Activated T-cell treated with anti-CD3 and anti-CD28 coated beads, Interleukin-2, amount 50 U/mL, for 72 hours (primary cell): ENCODE measurements around the gene HOXD8. TPM values are rescaled to one million over a fixed set of nuclear protein-coding genes. Genes with fewer than 3 reads are reported as not detected.

Experiments
- ATAC-seq, 2 donors: fragments of 150-1000 bp; cut with Tn5 transposase; replicated peaks in 1 of 2; 2 replicates each; pipeline ENCODE4 v1.10.0; 2021; ENCODE audit warnings: moderate library complexity in 2 of 2, mild to moderate bottlenecking in 1 of 2
- DNase-seq, 2 donors: peaks; one replicate each; pipeline ENCODE4 v3.0.0; 2021 to 2022; ENCODE audit warnings: mixed read lengths in 1 of 2
- H3K27ac Mint-ChIP-seq: one replicate; pipeline ENCODE4 v1.8.0; 2022; ENCODE audit warnings: mild to moderate bottlenecking, moderate library complexity, mixed read lengths
- H3K27me3 Mint-ChIP-seq: one replicate; pipeline ENCODE4 v1.8.0; 2022; ENCODE audit warnings: low read depth, mixed read lengths
- H3K36me3 Mint-ChIP-seq, 2 donors: one replicate each; pipeline ENCODE4 v1.8.0; 2022; ENCODE audit warnings: mixed read lengths in 2 of 2, mild to moderate bottlenecking in 1 of 2; ENCODE audit not compliant: insufficient read depth in 2 of 2
- H3K4me1 Mint-ChIP-seq: one replicate; pipeline ENCODE4 v1.8.0; 2022; ENCODE audit warnings: low read depth, mixed read lengths
- H3K4me3 Mint-ChIP-seq, 2 donors: one replicate each; pipeline ENCODE4 v1.8.0; 2022; ENCODE audit warnings: mild to moderate bottlenecking in 2 of 2, mixed read lengths in 2 of 2, moderate library complexity in 2 of 2
- H3K9me3 Mint-ChIP-seq, 2 donors: one replicate each; pipeline ENCODE4 v1.8.0; 2022; ENCODE audit warnings: mixed read lengths in 2 of 2
- total RNA-seq, 2 donors: library from RNA; stranded (reverse); gene quantifications; one replicate each; pipeline ENCODE4 v1.2.3, GENCODE V29; 2022

The HOXD8 gene
- total RNA-seq, 2 donors from 2014 or later = not detected

GRCh38 chr2:176120364-176121189 lies 8.9 kb upstream of the HOXD8 start:
- peaks cover 81% of the 10 kb centered on the region for H3K27me3 Mint-ChIP-seq
- no peak for ATAC-seq
- H3K4me1 Mint-ChIP-seq = peaks cover 11% of the 10 kb centered on the region
- no peak for DNase-seq
- peaks cover 0 to 2% of the 10 kb centered on the region in 2 donors for H3K9me3 Mint-ChIP-seq
- no peak overlapping the region for H3K27ac Mint-ChIP-seq
- H3K36me3 Mint-ChIP-seq = peaks cover 4% of the 10 kb centered on the region in 2 donors
- H3K4me3 Mint-ChIP-seq = no peak overlapping the region

GRCh38 chr2:176121190-176122051 lies 8.1 kb upstream of the HOXD8 start:
- Mint-ChIP-seq H3K9me3 (peaks cover 0 to 2% of the 10 kb centered on the region in 2 donors), H3K36me3 (peaks cover 4% of the 10 kb centered on the region in 2 donors), H3K4me3 (peak overlapping the region in 1 of 2 donors; percentile 32), H3K27ac (no peak overlapping the region), H3K27me3 (peaks cover 82% of the 10 kb centered on the region), H3K4me1 (peaks cover 11% of the 10 kb centered on the region)
- DNase-seq = no peak
- ATAC-seq = no peak

DNA sequence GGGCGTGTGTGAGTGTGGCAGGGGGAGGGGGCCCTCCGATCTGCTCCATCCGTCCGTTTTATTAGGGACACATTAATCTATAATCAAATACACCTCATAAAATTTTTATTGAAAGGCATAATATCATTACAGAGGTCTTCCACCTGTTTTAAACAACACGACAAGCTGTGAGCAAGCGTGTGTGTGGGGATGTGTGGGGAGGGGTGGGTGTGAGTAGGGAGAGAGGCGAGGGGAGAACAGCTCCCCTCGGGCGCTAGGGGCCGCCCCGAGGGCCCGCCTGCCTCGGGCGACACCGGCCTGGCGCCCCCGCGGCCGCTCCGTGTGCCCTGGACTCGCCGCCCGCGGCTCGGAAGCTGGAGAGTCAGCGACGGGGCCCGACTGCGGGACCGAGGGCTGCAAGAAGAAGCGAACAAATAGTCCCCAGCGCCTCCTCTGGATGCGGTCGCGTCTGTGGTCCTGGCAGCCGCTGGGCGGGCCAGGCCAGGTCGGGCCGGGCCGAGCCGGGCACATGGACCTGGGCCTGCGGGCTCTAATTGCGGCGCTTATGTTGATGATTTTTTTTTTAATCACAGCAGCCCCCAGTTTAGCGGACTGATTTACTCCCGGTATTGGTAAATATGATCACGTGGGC lies 7.3 kb upstream of the HOXD8 start:
- H3K9me3 Mint-ChIP-seq = peaks cover 0 to 2% of the 10 kb centered on the region in 2 donors

DNA sequence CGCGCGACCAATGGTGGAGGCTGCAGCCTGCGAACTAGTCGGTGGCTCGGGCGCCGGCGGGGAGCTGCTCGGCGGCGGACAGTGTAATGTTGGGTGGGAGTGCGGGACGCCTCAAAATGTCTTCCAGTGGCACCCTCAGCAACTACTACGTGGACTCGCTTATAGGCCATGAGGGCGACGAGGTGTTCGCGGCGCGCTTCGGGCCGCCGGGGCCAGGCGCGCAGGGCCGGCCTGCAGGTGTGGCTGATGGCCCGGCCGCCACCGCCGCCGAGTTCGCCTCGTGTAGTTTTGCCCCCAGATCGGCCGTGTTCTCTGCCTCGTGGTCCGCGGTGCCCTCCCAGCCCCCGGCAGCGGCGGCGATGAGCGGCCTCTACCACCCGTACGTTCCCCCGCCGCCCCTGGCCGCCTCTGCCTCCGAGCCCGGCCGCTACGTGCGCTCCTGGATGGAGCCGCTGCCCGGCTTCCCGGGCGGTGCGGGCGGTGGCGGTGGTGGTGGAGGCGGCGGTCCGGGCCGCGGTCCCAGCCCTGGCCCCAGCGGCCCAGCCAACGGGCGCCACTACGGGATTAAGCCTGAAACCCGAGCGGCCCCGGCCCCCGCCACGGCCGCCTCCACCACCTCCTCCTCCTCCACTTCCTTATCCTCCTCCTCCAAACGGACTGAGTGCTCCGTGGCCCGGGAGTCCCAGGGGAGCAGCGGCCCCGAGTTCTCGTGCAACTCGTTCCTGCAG lies 6.7 kb upstream of the HOXD8 start, which contains the start of gene HOXD9:
HOXD9 (plus strand) TSS at position 37 of the 728 bp plus-strand sequence; CDS start at position 87, 50 bp downstream.
- H3K27ac Mint-ChIP-seq = no peak within 1 kb of the TSS
- peak within 1 kb of the TSS; percentile 69 to 74 for H3K4me3 Mint-ChIP-seq
- peaks cover 82% of the 10 kb centered on the region for H3K27me3 Mint-ChIP-seq
- ATAC-seq (peak; percentile 45 to 64), DNase-seq (peak in 1 of 2 donors; percentile 38)
- H3K36me3 Mint-ChIP-seq = peaks cover 4% of the 10 kb centered on the region in 2 donors
- peaks cover 21% of the 10 kb centered on the region for H3K4me1 Mint-ChIP-seq
- H3K9me3 Mint-ChIP-seq = peaks cover 0 to 2% of the 10 kb centered on the region in 2 donors

More for the DNA sequence above, 7.3 kb upstream of the HOXD8 start:
- H3K27ac Mint-ChIP-seq = no peak overlapping the region
- no peak for DNase-seq
- peak overlapping the region; percentile 69 to 74 for H3K4me3 Mint-ChIP-seq
- H3K4me1 Mint-ChIP-seq = peaks cover 14% of the 10 kb centered on the region
- ATAC-seq = peak; percentile 17 to 44
- peaks cover 4% of the 10 kb centered on the region in 2 donors for H3K36me3 Mint-ChIP-seq
- H3K27me3 Mint-ChIP-seq = peaks cover 82% of the 10 kb centered on the region

GRCh38 chr2:176123411-176124109 lies 5.9 kb upstream of the HOXD8 start:
- peaks cover 1 to 4% of the 10 kb centered on the region in 2 donors for H3K36me3 Mint-ChIP-seq
- peaks cover 82% of the 10 kb centered on the region for H3K27me3 Mint-ChIP-seq
- H3K27ac Mint-ChIP-seq = no peak overlapping the region
- peaks cover 0 to 2% of the 10 kb centered on the region in 2 donors for H3K9me3 Mint-ChIP-seq
- H3K4me3 Mint-ChIP-seq = peak overlapping the region; percentile 15 to 50
- no peak for ATAC-seq
- DNase-seq = no peak
- H3K4me1 Mint-ChIP-seq = peaks cover 23% of the 10 kb centered on the region

DNA sequence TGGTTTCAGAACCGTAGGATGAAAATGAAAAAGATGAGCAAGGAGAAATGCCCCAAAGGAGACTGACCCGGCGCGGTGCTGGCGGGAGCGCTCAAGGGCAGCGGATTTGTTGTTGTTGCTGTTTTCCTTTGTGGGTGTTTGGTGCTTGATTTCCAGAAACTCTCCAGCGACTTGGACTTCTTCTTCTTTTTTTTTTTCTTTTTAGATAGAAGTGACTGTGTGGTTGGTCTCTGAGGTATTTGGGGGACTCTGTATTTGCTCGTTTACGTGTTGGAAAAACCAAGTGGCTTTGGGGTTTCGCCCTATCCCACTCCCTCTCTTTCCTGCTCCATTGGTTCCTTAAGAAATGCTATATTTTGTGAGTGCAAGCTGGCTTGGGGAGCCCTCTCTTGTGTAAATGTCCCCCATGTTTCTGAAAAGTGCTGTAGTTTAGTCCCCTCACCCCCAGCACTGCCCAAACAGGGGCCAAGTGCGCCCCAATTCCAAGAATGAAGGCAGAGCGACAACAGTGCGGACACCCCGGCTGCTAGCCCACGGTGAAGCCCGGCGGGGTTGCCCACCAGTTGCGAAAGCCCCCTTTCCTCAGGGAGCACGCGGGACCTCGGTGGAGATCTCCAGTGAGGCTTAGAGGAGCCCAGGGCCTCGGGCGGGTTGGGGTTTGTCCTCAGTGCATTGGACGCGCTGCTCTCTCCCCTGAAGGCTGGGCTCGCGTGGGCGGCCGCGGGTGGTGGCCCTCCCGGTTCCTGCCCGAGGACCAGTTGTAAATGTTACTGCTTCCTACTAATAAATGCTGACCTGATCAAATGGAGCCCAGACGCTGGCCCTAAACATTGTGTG lies 5.2 kb upstream of the HOXD8 start:
- Mint-ChIP-seq H3K4me3 (peak overlapping the region; percentile 10 to 50), H3K27me3 (peaks cover 81% of the 10 kb centered on the region), H3K4me1 (peaks cover 26% of the 10 kb centered on the region), H3K36me3 (peaks cover 0 to 2% of the 10 kb centered on the region in 2 donors), H3K9me3 (no peaks in the 10 kb centered on the region), H3K27ac (no peak overlapping the region)
- no peak for ATAC-seq
- no peak for DNase-seq

DNA sequence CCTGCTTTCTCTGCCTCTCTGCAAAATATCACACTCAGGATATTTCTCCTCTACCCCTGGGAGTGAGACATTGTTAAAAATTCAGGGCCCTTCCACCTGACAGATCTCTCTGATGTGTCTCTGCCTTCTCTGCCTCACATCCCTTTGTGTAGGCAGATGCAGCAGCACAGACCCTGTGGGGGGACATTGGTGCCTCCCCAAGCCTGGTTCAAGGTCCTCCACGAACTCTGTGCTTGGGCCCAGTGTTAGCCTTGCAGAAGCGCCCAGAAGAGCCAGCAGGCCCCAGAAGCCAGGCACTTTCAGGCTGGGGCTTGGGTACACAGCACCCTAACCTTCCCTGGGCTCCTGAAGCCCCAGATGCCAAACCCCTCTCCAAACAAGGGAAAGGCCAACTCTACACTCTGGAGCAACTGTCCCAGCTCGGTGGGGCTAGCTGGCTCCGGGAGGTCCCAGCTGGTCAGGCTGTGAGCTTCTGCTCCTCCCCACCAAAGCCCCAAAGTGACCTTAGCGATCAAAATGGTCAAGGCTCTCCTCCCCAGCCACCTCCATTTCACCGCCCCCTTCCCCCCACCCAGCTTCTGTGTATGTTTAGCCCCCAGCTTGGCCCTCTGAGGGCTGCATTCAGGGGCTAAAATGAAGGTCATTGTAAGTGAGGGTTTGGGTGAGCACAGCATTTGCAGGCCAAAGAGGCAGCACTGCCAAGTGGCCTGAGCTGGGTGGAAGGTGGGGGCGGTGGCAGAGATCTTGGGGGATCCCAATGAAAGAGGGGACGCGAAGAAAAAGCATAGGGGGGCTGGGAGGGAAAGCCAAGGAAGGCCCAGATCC lies 4.3 kb upstream of the HOXD8 start:
- H3K36me3 Mint-ChIP-seq = peaks cover 0 to 2% of the 10 kb centered on the region in 2 donors
- DNase-seq = no peak
- H3K4me3 Mint-ChIP-seq = no peak overlapping the region
- no peak overlapping the region for H3K27ac Mint-ChIP-seq
- no peak for ATAC-seq
- H3K9me3 Mint-ChIP-seq = no peaks in the 10 kb centered on the region
- peaks cover 27% of the 10 kb centered on the region for H3K4me1 Mint-ChIP-seq
- H3K27me3 Mint-ChIP-seq = peaks cover 73% of the 10 kb centered on the region

DNA sequence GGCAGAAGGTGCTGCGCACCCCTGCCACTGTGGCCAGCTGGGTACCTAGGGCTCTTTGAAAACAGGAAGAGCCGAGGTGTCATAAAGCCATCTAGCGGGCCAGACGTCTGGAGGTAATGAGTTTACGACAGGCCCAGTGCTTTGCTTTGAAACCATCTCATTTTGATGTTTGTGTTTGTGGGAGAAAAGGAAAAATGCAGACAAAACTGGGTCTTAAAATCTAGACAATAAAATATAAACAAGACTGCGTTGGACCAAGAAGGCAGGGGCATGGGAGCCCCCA lies 3.8 kb upstream of the HOXD8 start:
- Mint-ChIP-seq H3K36me3 (peaks cover 0 to 2% of the 10 kb centered on the region in 2 donors), H3K4me3 (no peak overlapping the region), H3K9me3 (no peaks in the 10 kb centered on the region), H3K4me1 (peaks cover 29% of the 10 kb centered on the region), H3K27ac (no peak overlapping the region), H3K27me3 (peaks cover 68% of the 10 kb centered on the region)
- DNase-seq (no peak), ATAC-seq (no peak)

DNA sequence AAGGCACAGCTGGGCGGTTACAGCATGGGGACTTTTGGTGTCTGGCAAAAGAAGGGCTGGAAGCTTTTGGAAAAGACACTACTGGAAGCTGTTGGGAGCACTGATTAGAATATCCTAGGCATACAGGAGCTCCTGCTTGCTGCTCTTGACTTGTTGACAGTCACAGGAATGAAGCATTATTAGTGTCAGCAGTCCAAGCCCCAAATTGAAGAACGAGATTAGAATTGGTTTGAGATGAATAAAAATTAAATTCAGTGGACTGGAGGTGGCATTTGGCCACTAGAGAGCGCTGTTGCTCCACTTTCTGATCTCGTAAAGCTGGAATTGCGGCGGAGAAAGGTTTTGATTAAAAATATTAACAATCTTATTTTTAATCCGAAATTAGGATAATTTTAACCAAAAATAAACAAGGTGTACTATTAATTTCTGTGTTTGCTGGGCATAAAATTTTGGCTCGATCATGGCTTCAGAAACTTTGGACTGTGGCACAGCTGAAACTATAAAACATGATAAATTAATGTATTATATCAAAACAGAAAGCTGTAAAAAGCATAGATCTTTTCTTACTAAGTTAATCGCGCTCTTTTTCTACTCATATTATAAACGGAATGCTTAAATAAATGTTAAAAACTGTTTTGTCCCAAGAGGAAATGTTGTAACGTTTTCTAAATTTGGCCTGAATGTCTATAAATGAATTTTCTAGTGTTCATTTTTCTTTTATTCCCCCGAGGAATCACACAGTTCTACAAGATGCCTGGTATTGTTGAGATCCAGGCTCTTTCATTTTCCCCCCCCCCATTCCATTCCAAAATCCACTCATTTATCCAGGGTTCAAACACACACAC lies 2.4 kb upstream of the HOXD8 start:
- no peaks in the 10 kb centered on the region for H3K9me3 Mint-ChIP-seq
- peaks cover 75% of the 10 kb centered on the region for H3K27me3 Mint-ChIP-seq
- ATAC-seq (no peak), DNase-seq (peak; percentile 61 to 67)
- H3K4me1 Mint-ChIP-seq = peaks cover 42% of the 10 kb centered on the region
- H3K27ac Mint-ChIP-seq = peak overlapping the region; percentile 63
- no peak overlapping the region for H3K4me3 Mint-ChIP-seq
- H3K36me3 Mint-ChIP-seq = peaks cover 0 to 2% of the 10 kb centered on the region in 2 donors

GRCh38 chr2:176127774-176128072 lies 1.8 kb upstream of the HOXD8 start:
- Mint-ChIP-seq H3K4me1 (peaks cover 46% of the 10 kb centered on the region), H3K27ac (peak overlapping the region; percentile 74), H3K36me3 (peaks cover 0 to 5% of the 10 kb centered on the region in 2 donors)

More at GRCh38 chr2:176127774-176128072, 1.8 kb upstream of the HOXD8 start:
- no peaks in the 10 kb centered on the region for H3K9me3 Mint-ChIP-seq
- H3K4me3 Mint-ChIP-seq = no peak overlapping the region
- no peak for DNase-seq
- no peak for ATAC-seq
- H3K27me3 Mint-ChIP-seq = peaks cover 81% of the 10 kb centered on the region
